NT2/D1 (cell line): ENCODE measurements around the gene CTNNAL1.

Experiments used
- DNase-seq: peaks from one replicate; pipeline ENCODE4 v3.0.0-alpha.2; 2011; ENCODE audit warnings: low read depth, low spot score
- H3K27me3 ChIP-seq: 2 replicates; pipeline ENCODE4 v1.6.0; 2011; ENCODE audit warnings: mild to moderate bottlenecking; ENCODE audit not compliant: insufficient read length, insufficient read depth
- H3K36me3 ChIP-seq: 2 replicates; pipeline ENCODE4 v1.6.1; 2011; ENCODE audit warnings: mild to moderate bottlenecking, low read length, mixed read lengths; ENCODE audit not compliant: insufficient read depth, insufficient read length
- H3K4me1 ChIP-seq: 2 replicates; pipeline ENCODE4 v1.5.1; 2011; ENCODE audit not compliant: insufficient read depth, insufficient read length
- H3K4me3 ChIP-seq: 2 replicates; pipeline ENCODE4 v1.5.1; 2011; ENCODE audit warnings: low read depth; ENCODE audit not compliant: insufficient read length
- H3K9ac ChIP-seq: 2 replicates; pipeline ENCODE4 v1.6.0; 2011; ENCODE audit warnings: low read depth; ENCODE audit not compliant: insufficient read length
- H3K9me3 ChIP-seq: 2 replicates; pipeline ENCODE4 v1.5.1; 2011; ENCODE audit warnings: mild to moderate bottlenecking, low read length; ENCODE audit not compliant: insufficient read depth
- SUZ12 ChIP-seq: IDR thresholded peaks from 2 replicates; pipeline ENCODE4 v1.6.1; 2011; ENCODE audit not compliant: insufficient read length, insufficient read depth; ENCODE audit errors: extremely low read depth
- YY1 ChIP-seq: IDR thresholded peaks from 2 replicates; pipeline ENCODE4 v1.6.1; 2011; ENCODE audit not compliant: insufficient read length, insufficient read depth
- ZNF274 ChIP-seq: IDR thresholded peaks from 2 replicates; pipeline ENCODE4 v1.6.1; 2011; ENCODE audit warnings: mild to moderate bottlenecking, low read depth, low read length

Gene CTNNAL1

DNA sequence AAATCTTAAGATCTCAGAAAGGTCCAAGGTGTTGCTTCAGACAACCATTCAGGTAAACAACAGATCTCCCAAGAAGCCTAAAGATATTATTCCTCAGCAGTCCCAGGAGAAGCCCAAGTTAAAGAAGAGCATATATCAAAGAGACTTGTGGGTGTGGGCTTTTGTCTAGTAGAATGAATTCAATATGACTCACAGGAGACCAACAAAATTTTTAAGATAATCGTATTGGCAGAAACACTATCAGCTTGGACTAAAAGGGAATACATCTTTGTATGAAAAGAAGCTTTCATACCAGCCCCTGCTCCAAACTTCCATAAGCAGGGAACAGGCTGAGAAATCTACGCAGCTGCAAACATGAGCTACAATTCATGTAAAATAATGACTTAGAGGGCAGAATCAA is 10.2 kb downstream of the CTNNAL1 start:
- H3K4me1 ChIP-seq, result no peaks in the 10 kb centered on the region
- TF ChIP-seq YY1 (no peak), ZNF274 (no peak), SUZ12 (no peak)
- no peak for DNase-seq
- peaks cover 30% of the 10 kb centered on the region for H3K36me3 ChIP-seq
- no peak overlapping the region for H3K9ac ChIP-seq
- no peak overlapping the region for H3K4me3 ChIP-seq
- peaks cover 29% of the 10 kb centered on the region for H3K9me3 ChIP-seq
- H3K27me3 ChIP-seq, result no peaks in the 10 kb centered on the region

DNA sequence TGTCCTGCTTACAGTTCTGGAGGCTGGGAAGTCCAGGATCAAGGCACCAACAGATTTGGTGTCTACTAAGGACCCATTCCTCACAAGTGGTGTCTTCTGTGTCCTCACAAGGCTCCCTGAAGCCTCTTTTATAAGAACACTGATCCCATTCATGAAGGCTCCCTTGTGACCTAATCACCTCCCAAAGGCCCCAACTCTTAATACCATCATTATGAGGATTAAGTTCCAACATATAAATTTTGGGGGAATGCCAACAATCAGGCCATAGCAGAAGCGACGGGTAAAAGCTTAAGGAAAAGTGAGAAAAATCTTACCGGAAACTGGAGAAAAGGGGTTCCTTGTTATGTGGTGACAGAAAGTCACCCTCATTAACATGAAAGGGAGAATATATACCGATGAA is 11.2 kb downstream of the CTNNAL1 start:
- no peak for DNase-seq
- Histone ChIP-seq H3K9ac (no peak overlapping the region), H3K9me3 (peaks cover 29% of the 10 kb centered on the region), H3K4me3 (no peak overlapping the region), H3K36me3 (peaks cover 40% of the 10 kb centered on the region), H3K4me1 (no peaks in the 10 kb centered on the region), H3K27me3 (no peaks in the 10 kb centered on the region)
- TF ChIP-seq YY1 (no peak), ZNF274 (no peak), SUZ12 (no peak)

DNA sequence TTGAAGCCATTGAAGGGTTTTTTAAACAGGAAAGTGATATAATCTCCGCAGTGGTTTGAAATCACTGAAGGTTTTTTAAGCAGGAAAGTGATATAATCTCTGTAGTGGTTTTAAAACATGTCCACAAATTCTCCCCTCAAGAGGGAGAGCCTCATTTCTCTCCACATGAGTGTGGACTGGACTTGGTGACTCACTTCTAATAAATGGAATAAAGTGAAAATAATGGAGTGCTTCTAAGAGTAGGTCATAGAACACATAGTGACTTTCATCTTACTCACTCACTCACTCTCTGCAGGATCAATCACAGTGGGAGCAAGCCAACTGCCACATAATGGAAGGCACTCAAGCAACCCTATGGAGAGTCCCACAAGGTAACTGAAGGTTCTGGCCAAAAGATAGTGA is 12.0 kb downstream of the CTNNAL1 start:
- H3K27me3 ChIP-seq, result no peaks in the 10 kb centered on the region
- H3K9me3 ChIP-seq, result peaks cover 29% of the 10 kb centered on the region
- no peak overlapping the region for H3K9ac ChIP-seq
- peaks cover 42% of the 10 kb centered on the region for H3K36me3 ChIP-seq
- no peak for DNase-seq
- TF ChIP-seq SUZ12 (no peak), ZNF274 (no peak), YY1 (no peak)
- H3K4me3 ChIP-seq, result no peak overlapping the region
- H3K4me1 ChIP-seq, result no peaks in the 10 kb centered on the region

DNA sequence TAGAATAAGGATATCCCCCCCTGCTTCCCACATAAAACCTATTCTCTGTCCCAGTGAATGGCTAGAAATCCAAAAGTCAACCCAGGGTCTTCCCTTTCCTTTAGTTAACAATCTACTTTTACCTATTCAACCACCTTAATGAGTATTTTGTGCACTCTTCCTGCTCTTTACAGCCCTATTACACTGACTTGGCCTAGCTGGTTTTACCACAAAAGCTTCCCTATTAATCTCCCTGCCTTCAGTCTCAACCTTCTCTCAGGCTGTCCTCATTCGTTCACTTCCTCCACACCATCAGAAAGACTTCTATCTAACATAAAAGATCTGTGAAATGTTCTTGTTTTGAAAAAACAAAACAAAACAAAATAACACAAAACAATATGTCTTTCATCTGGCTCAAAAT is 16.2 kb downstream of the CTNNAL1 start:
- Histone ChIP-seq H3K36me3 (peaks cover 56% of the 10 kb centered on the region), H3K4me1 (no peaks in the 10 kb centered on the region), H3K9ac (no peak overlapping the region), H3K4me3 (no peak overlapping the region), H3K9me3 (no peaks in the 10 kb centered on the region), H3K27me3 (no peaks in the 10 kb centered on the region)
- TF ChIP-seq ZNF274 (no peak), SUZ12 (no peak), YY1 (no peak)
- no peak for DNase-seq

DNA sequence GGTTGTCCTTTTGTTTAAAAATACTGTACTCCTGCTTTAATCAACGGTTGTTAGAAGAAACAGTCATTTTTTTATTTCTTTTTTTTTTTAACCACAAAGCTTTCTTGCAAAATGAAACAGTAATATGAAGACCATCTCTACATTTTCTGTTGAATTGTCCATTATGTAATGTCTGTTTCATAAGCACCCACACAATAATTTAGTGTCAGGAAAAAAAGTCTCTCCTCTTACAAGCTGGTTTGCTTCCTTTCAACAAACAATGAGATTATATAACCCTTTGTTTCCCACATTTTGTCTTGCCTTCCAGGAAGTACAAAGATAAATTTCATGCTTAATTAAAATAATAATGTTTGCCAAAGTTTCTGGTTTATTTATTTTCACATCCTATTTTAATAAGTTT is 16.7 kb downstream of the CTNNAL1 start:
- no peaks in the 10 kb centered on the region for H3K4me1 ChIP-seq
- DNase-seq, result no peak
- H3K9me3 ChIP-seq, result no peaks in the 10 kb centered on the region
- no peak overlapping the region for H3K4me3 ChIP-seq
- H3K36me3 ChIP-seq, result peaks cover 58% of the 10 kb centered on the region
- H3K27me3 ChIP-seq, result no peaks in the 10 kb centered on the region
- H3K9ac ChIP-seq, result no peak overlapping the region
- no peak for TF ChIP-seq SUZ12
- TF ChIP-seq ZNF274, result no peak
- no peak for TF ChIP-seq YY1

DNA sequence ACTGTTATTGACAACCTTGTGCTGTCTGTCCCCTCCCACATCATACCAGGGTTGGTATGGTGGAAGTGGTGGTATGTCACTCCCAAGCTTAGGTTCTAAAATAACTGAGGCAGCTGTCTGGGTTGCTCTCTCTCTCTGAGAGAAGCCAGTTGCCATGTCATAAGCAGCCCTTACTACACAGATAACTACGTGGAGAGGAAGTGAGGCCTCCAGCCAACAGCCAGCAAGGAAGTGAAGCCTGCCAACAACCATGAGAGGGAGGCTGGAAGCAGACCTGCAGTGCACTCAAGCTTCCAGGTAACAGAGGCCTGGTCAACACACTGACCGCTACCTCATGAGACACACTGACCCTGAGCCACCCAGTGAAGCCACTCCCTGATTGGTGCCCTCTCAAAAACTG is 18.6 kb downstream of the CTNNAL1 start:
- H3K36me3 ChIP-seq, result peaks cover 71% of the 10 kb centered on the region
- H3K9ac ChIP-seq, result no peak overlapping the region
- no peak for TF ChIP-seq SUZ12
- no peak for TF ChIP-seq YY1
- TF ChIP-seq ZNF274, result no peak
- H3K9me3 ChIP-seq, result no peaks in the 10 kb centered on the region
- H3K27me3 ChIP-seq, result no peaks in the 10 kb centered on the region
- no peak for DNase-seq
- H3K4me3 ChIP-seq, result no peak overlapping the region
- H3K4me1 ChIP-seq, result no peaks in the 10 kb centered on the region

DNA sequence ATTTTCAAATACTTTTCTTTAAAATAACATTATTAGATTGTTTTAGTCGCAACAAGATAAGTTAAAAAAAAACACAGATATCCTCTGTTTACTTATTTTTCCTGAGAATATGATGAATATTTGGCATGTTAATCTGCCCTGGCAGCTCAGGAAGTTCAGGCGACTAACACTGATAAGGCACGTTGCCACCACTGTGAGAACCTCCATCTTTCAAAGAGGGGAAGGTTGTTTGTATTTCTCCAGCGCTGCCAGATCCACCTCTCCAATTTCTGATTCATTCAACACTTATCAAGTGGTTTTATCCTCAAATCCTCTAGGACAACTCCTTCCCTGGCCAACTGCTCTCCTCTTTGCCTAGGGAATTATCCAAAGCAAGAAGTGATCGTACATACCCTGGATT is 21.8 kb downstream of the CTNNAL1 start:
- Histone ChIP-seq H3K4me3 (no peak overlapping the region), H3K4me1 (no peaks in the 10 kb centered on the region), H3K27me3 (no peaks in the 10 kb centered on the region), H3K36me3 (peaks cover 58% of the 10 kb centered on the region), H3K9me3 (no peaks in the 10 kb centered on the region), H3K9ac (no peak overlapping the region)
- DNase-seq, result no peak
- TF ChIP-seq SUZ12 (no peak), YY1 (no peak), ZNF274 (no peak)

DNA sequence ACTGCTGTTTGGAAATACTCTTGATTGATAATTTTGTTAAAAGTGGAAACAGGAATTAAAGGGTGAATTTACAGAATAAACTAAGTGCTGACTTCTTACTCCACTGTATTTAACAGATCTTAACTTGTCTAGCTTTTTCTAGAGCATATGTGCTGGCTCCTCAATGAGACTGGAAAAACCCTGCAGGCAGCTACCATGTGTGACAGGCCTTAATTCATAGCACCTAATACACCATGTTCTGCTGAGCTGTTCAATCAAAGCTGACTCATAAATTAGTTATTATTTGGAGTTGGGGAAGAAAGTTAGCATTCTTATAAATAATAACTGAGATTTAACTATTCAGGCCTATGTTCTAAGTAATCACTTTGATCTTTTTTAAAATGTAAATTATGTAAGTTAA is 29.4 kb downstream of the CTNNAL1 start:
- Histone ChIP-seq H3K27me3 (no peaks in the 10 kb centered on the region), H3K9me3 (no peaks in the 10 kb centered on the region), H3K9ac (no peak overlapping the region), H3K4me1 (no peaks in the 10 kb centered on the region), H3K36me3 (peaks cover 66% of the 10 kb centered on the region), H3K4me3 (no peak overlapping the region)
- TF ChIP-seq ZNF274, result no peak
- no peak for TF ChIP-seq SUZ12
- no peak for TF ChIP-seq YY1
- DNase-seq, result no peak
